H9 (cell line): ENCODE measurements around the gene MRPS26. TPM values are rescaled to one million over a fixed set of nuclear protein-coding genes. Genes with fewer than 3 reads are reported as not detected.
A peak's percentile ranks its signal among the peaks of the same experiment; 100 is the strongest.

Experiments
- DNase-seq: peaks from one replicate; pipeline ENCODE4 v3.0.0-alpha.2; 2017
- H2AFZ ChIP-seq: one replicate; pipeline ENCODE4 v1.6.1; 2013; ENCODE audit warnings: mild to moderate bottlenecking, low read length, control low read depth, moderate library complexity
- H2AK5ac ChIP-seq: 2 replicates; pipeline ENCODE4 v1.6.1; 2013; ENCODE audit warnings: low read length, control low read depth, mixed read lengths; ENCODE audit not compliant: insufficient read length
- H2BK120ac ChIP-seq: one replicate; pipeline ENCODE4 v1.6.1; 2013; ENCODE audit warnings: low read depth, mild to moderate bottlenecking, low read length, control low read depth, inconsistent platforms; ENCODE audit not compliant: poor library complexity, severe bottlenecking
- H2BK12ac ChIP-seq: 2 replicates; pipeline ENCODE4 v1.6.1; 2013; ENCODE audit warnings: low read length, control low read depth, mixed read lengths, low read depth; ENCODE audit not compliant: insufficient read length
- H2BK15ac ChIP-seq: 2 replicates; pipeline ENCODE4 v1.6.1; 2013; ENCODE audit warnings: low read depth, low read length, control low read depth
- H2BK20ac ChIP-seq: one replicate; pipeline ENCODE4 v1.6.1; 2013; ENCODE audit warnings: low read depth, mild to moderate bottlenecking, low read length, control low read depth, inconsistent platforms; ENCODE audit not compliant: poor library complexity, severe bottlenecking
- H2BK5ac ChIP-seq: 2 replicates; pipeline ENCODE4 v1.6.1; 2013; ENCODE audit warnings: low read length, control low read depth, mixed read lengths; ENCODE audit not compliant: insufficient read length
- H3K14ac ChIP-seq: 2 replicates; pipeline ENCODE4 v1.6.1; 2013; ENCODE audit warnings: low read length, control low read depth; ENCODE audit not compliant: insufficient read depth
- H3K18ac ChIP-seq: 2 replicates; pipeline ENCODE4 v1.6.1; 2013; ENCODE audit warnings: low read depth, mild to moderate bottlenecking, mixed read lengths, low read length, control low read depth; ENCODE audit not compliant: insufficient read length
- H3K23ac ChIP-seq: 2 replicates; pipeline ENCODE4 v1.6.1; 2013; ENCODE audit warnings: low read length, control low read depth, mixed read lengths, low read depth; ENCODE audit not compliant: insufficient read length
- H3K23me2 ChIP-seq: 2 replicates; pipeline ENCODE4 v1.6.1; 2013; ENCODE audit warnings: low read depth, mild to moderate bottlenecking, mixed read lengths, low read length, control low read depth; ENCODE audit not compliant: insufficient read length, poor library complexity, severe bottlenecking
- H3K27ac ChIP-seq: 2 replicates; pipeline ENCODE4 v1.5.1; 2013; ENCODE audit warnings: low read length, control low read depth, mixed read lengths, low read depth; ENCODE audit not compliant: insufficient read length
- H3K27me3 ChIP-seq: 2 replicates; pipeline ENCODE4 v1.6.1; 2013; ENCODE audit warnings: low read length, control low read depth, inconsistent platforms; ENCODE audit not compliant: insufficient read depth
- H3K4ac ChIP-seq: 2 replicates; pipeline ENCODE4 v1.6.1; 2013; ENCODE audit warnings: low read depth, mild to moderate bottlenecking, control low read depth, inconsistent platforms, low read length, moderate library complexity
- H3K4me1 ChIP-seq: 2 replicates; pipeline ENCODE4 v1.6.1; 2013; ENCODE audit warnings: low read length, control low read depth, inconsistent platforms; ENCODE audit not compliant: insufficient read depth
- H3K4me2 ChIP-seq: 2 replicates; pipeline ENCODE4 v1.6.1; 2013; ENCODE audit warnings: low read length, control low read depth, mixed read lengths; ENCODE audit not compliant: insufficient read length, insufficient read depth
- H3K56ac ChIP-seq: 2 replicates; pipeline ENCODE4 v1.6.1; 2013; ENCODE audit warnings: low read depth, mild to moderate bottlenecking, mixed read lengths, low read length, control low read depth; ENCODE audit not compliant: insufficient read length
- H3K79me1 ChIP-seq: 2 replicates; pipeline ENCODE4 v1.6.1; 2013; ENCODE audit warnings: low read depth, mild to moderate bottlenecking, moderate library complexity, low read length, control low read depth, inconsistent platforms; ENCODE audit not compliant: insufficient read depth, poor library complexity, severe bottlenecking
- H3K79me2 ChIP-seq: 2 replicates; pipeline ENCODE4 v1.6.1; 2013; ENCODE audit warnings: low read length, control low read depth, inconsistent platforms; ENCODE audit not compliant: insufficient read depth
- H3K9ac ChIP-seq: 2 replicates; pipeline ENCODE4 v1.6.1; 2013; ENCODE audit warnings: low read length, control low read depth, mixed read lengths; ENCODE audit not compliant: insufficient read length; ENCODE audit errors: extremely low read depth
- H3K9me3 ChIP-seq: one replicate; pipeline ENCODE4 v1.6.1; 2013; ENCODE audit warnings: low read depth, low read length, inconsistent platforms; ENCODE audit not compliant: control insufficient read depth
- H3T11ph ChIP-seq: one replicate; pipeline ENCODE4 v1.6.1; 2013; ENCODE audit warnings: mild to moderate bottlenecking, low read length, control low read depth, inconsistent platforms
- H4K20me1 ChIP-seq: one replicate; pipeline ENCODE4 v1.6.1; 2013; ENCODE audit not compliant: control insufficient read depth, insufficient read length, insufficient read depth
- H4K5ac ChIP-seq: 2 replicates; pipeline ENCODE4 v1.6.1; 2013; ENCODE audit warnings: low read depth, mild to moderate bottlenecking, mixed read lengths, low read length, control low read depth; ENCODE audit not compliant: insufficient read length
- H4K8ac ChIP-seq: replicated peaks from 2 replicates; pipeline ENCODE4 v1.6.1; 2013; ENCODE audit warnings: low read length, control low read depth, mixed read lengths, low read depth; ENCODE audit not compliant: insufficient read length
- H4K91ac ChIP-seq: 2 replicates; pipeline ENCODE4 v1.6.1; 2013; ENCODE audit warnings: low read depth, mild to moderate bottlenecking, moderate library complexity, mixed read lengths, low read length, control low read depth; ENCODE audit not compliant: insufficient read length
- H3K27ac Mint-ChIP-seq, 3 experiments: 2 replicates in 2 of 3; 3 replicates in 1 of 3; pipeline ENCODE4 v1.8.0; 2020 to 2021; ENCODE audit warnings: mixed read lengths in 3 of 3, mild to moderate bottlenecking in 1 of 3, moderate library complexity in 1 of 3
- H3K27me3 Mint-ChIP-seq: 2 replicates; pipeline ENCODE4 v1.8.0; 2021; ENCODE audit warnings: low read depth, mild to moderate bottlenecking, moderate library complexity, mixed read lengths
- H3K36me3 Mint-ChIP-seq, 3 experiments: 2 replicates in 2 of 3; 3 replicates in 1 of 3; pipeline ENCODE4 v1.8.0; 2020 to 2021; ENCODE audit warnings: low read depth in 3 of 3, mixed read lengths in 3 of 3; ENCODE audit not compliant: insufficient read depth in 1 of 3
- H3K4me1 Mint-ChIP-seq, 2 experiments: 2 replicates each; pipeline ENCODE4 v1.8.0; 2020; ENCODE audit warnings: mixed read lengths in 2 of 2
- H3K4me3 Mint-ChIP-seq, 2 experiments: 2 replicates in 1 of 2; 3 replicates in 1 of 2; pipeline ENCODE4 v1.8.0; 2020 to 2021; ENCODE audit warnings: mild to moderate bottlenecking in 2 of 2, mixed read lengths in 2 of 2, moderate library complexity in 1 of 2
- H3K9me3 Mint-ChIP-seq, 2 experiments: 2 replicates in 1 of 2; 3 replicates in 1 of 2; pipeline ENCODE4 v1.8.0; 2020; ENCODE audit warnings: mild to moderate bottlenecking in 2 of 2, mixed read lengths in 2 of 2, moderate library complexity in 1 of 2
- CTCF ChIP-seq: fragments of 200-600 bp; sonication (generic); conservative IDR thresholded peaks from 3 replicates; pipeline ENCODE4 v1.8.0; 2021; ENCODE audit warnings: antibody characterized with exemption, mild to moderate bottlenecking
- WGBS: extraction: QIAGEN DNeasy Blood & Tissue Kit; methylation state at CpG from one replicate; pipeline ENCODE4 v1.1.7; 2013; ENCODE audit warnings: missing lambda C conversion rate, low lambda C conversion rate, mixed read lengths; ENCODE audit not compliant: insufficient read length; ENCODE audit errors: extremely low coverage; 5-methylcytosine and 5-hydroxymethylcytosine counted together
- total RNA-seq: library from RNA; stranded (reverse); gene quantifications from 2 replicates; pipeline ENCODE4 v1.2.1, GENCODE V29; 2021

Gene MRPS26
- total RNA-seq, 1 experiment from 2014 or later = 97.6 TPM

GRCh38 chr20:3047486-3048419 lies 1.9 kb downstream of the MRPS26 start:
- no peak overlapping the region for H3K9ac ChIP-seq
- no peaks in the 10 kb centered on the region for H3K27me3 ChIP-seq
- no peak for DNase-seq
- H2BK15ac ChIP-seq = no peak overlapping the region
- TF ChIP-seq CTCF = no peak
- H3K79me2 ChIP-seq = no peaks in the 10 kb centered on the region; the same call in 1 of the 2 replicates
- no peak overlapping the region for H2BK120ac ChIP-seq
- no peaks in the 10 kb centered on the region for H3K79me1 ChIP-seq
- peaks cover 5% of the 10 kb centered on the region; the same call in 1 of the 2 replicates for H3K4me1 ChIP-seq
- H3T11ph ChIP-seq = no peak overlapping the region
- H3K18ac ChIP-seq = no peak overlapping the region
- no peak overlapping the region for H3K27ac ChIP-seq
- H2AFZ ChIP-seq = no peak overlapping the region
- Mint-ChIP-seq H3K4me1 (peaks cover 10 to 11% of the 10 kb centered on the region in 2 experiments), H3K36me3 (peaks cover 19 to 38% (median 28%) of the 10 kb centered on the region in 3 experiments), H3K9me3 (no peaks in the 10 kb centered on the region), H3K27ac (peak overlapping the region in 1 of 3 experiments; percentile 65; a peak in 1 of 7 replicates), H3K4me3 (peak overlapping the region; percentile 94 to 95), H3K27me3 (no peaks in the 10 kb centered on the region; the same call in 1 of the 2 replicates)
- peak overlapping the region; percentile 85 for H3K4me2 ChIP-seq
- no peak overlapping the region for H3K14ac ChIP-seq
- no peaks in the 10 kb centered on the region for H3K9me3 ChIP-seq
- no peak overlapping the region for H4K5ac ChIP-seq
- H3K4ac ChIP-seq = no peak overlapping the region
- no peak overlapping the region for H3K23ac ChIP-seq
- WGBS = no CpG with 5 or more reads among the region's 14 CpGs
- no peak overlapping the region for H4K91ac ChIP-seq
- no peak overlapping the region for H3K56ac ChIP-seq
- no peak overlapping the region for H2BK20ac ChIP-seq
- H4K20me1 ChIP-seq = no peaks in the 10 kb centered on the region
- H3K23me2 ChIP-seq = peaks cover 13% of the 10 kb centered on the region
- no peak overlapping the region for H4K8ac ChIP-seq
- no peak overlapping the region for H2BK5ac ChIP-seq
- no peak overlapping the region for H2BK12ac ChIP-seq
- no peak overlapping the region for H2AK5ac ChIP-seq
